K562 (cell line): ENCODE results near the gene GALE. TPM values are rescaled to one million over a fixed set of nuclear protein-coding genes. Genes with fewer than 3 reads are reported as not detected.
A peak's percentile ranks its signal among the peaks of the same experiment; 100 is the strongest.

ENCODE experiments used
- CC2D1A ChIP-seq: fragments of 450-650 bp; IDR thresholded peaks from 2 replicates; pipeline ENCODE4 v1.6.1; 2017; ENCODE audit warnings: mild to moderate bottlenecking
- DPF2 ChIP-seq: fragments of 450-650 bp; IDR thresholded peaks from 2 replicates; pipeline ENCODE4 v1.6.1; 2016
- E2F1 ChIP-seq: sonication (generic); formaldehyde crosslinking; IDR thresholded peaks from 2 replicates; pipeline ENCODE4 v1.8.1; 2023; ENCODE audit warnings: mild to moderate bottlenecking, missing genetic modification reagents, moderate library complexity
- ELF2 ChIP-seq: fragments of 250-450 bp; sonication (Bioruptor Pico); IDR thresholded peaks from 2 replicates; pipeline ENCODE4 v1.5.0; 2021; ENCODE audit warnings: mild to moderate bottlenecking
- HMGXB4 ChIP-seq: sonication (generic); formaldehyde crosslinking; IDR thresholded peaks from 2 replicates; pipeline ENCODE4 v1.8.1; 2023; ENCODE audit warnings: mild to moderate bottlenecking, missing genetic modification reagents
- ID3 ChIP-seq, 2 experiments: fragments of 250-450 bp in 1 of 2; fragments of 450-650 bp in 1 of 2; sonication (Bioruptor Pico) in 1 of 2; IDR thresholded peaks; 2 replicates each; pipeline versions ENCODE4 v1.6.1 to v1.8.0; 2016 to 2021; ENCODE audit warnings: mild to moderate bottlenecking in 2 of 2, moderate library complexity in 2 of 2, missing compliant biosample characterization in 1 of 2, missing genetic modification characterization in 1 of 2
- MAFF ChIP-seq: IDR thresholded peaks from 2 replicates; pipeline ENCODE4 v1.6.1; 2012; ENCODE audit warnings: low read length, improper control_type of control experiment
- MBD2 ChIP-seq: sonication (generic); IDR thresholded peaks from 2 replicates; pipeline ENCODE4 v1.6.1; 2016; ENCODE audit warnings: low read depth, borderline replicate concordance
- NFIC ChIP-seq: fragments of 450-650 bp; IDR thresholded peaks from 2 replicates; pipeline ENCODE4 v1.6.1; 2017; ENCODE audit warnings: mild to moderate bottlenecking, inconsistent platforms
- NKRF ChIP-seq: fragments of 450-650 bp; IDR thresholded peaks from 2 replicates; pipeline ENCODE4 v1.6.1; 2016; ENCODE audit warnings: borderline replicate concordance
- POLR2G ChIP-seq: fragments of 200-400 bp; formaldehyde crosslinking; IDR thresholded peaks from 2 replicates; pipeline ENCODE4 v1.6.1; 2017; ENCODE audit warnings: low read depth, mild to moderate bottlenecking, antibody characterized with exemption, low read length, moderate library complexity
- TCF7 ChIP-seq: sonication (generic); IDR thresholded peaks from 2 replicates; pipeline ENCODE4 v1.6.1; 2016; ENCODE audit warnings: antibody characterized with exemption, borderline replicate concordance
- U2AF2 ChIP-seq: fragments of 200-400 bp; formaldehyde crosslinking; optimal IDR thresholded peaks from 2 replicates; pipeline ENCODE3; 2017; ENCODE audit warnings: low read depth, mild to moderate bottlenecking, low read length
- XRCC4 ChIP-seq: IDR thresholded peaks from one replicate; pipeline ENCODE4 v1.6.1; 2011; ENCODE audit not compliant: insufficient read depth, insufficient read length; ENCODE audit errors: extremely low read depth
- YY1 ChIP-seq, 3 experiments: IDR thresholded peaks; 2 replicates each; pipeline ENCODE4 v1.6.1; 2011; ENCODE audit warnings: low read length in 2 of 3, mild to moderate bottlenecking in 2 of 3, moderate library complexity in 2 of 3, borderline replicate concordance in 1 of 3, control low read depth in 1 of 3, low read depth in 1 of 3; ENCODE audit not compliant: insufficient read depth in 3 of 3, insufficient replicate concordance in 2 of 3, control insufficient read depth in 1 of 3, insufficient read length in 1 of 3; ENCODE audit errors: extremely low read depth in 1 of 3
- ZC3H11A ChIP-seq: IDR thresholded peaks from 2 replicates; pipeline ENCODE4 v1.6.1; 2012; ENCODE audit warnings: low read depth, low read length, improper control_type of control experiment
- ZC3H8 ChIP-seq: fragments of 450-650 bp; IDR thresholded peaks from 2 replicates; pipeline ENCODE4 v1.6.1; 2017
- ZFP30 ChIP-seq: fragments of 250-450 bp; sonication (Bioruptor Pico); IDR thresholded peaks from 2 replicates; pipeline ENCODE4 v1.8.0; 2022; ENCODE audit warnings: moderate library complexity, mild to moderate bottlenecking, inconsistent platforms, borderline replicate concordance
- ZFP91 ChIP-seq: sonication (generic); formaldehyde crosslinking; IDR thresholded peaks from 2 replicates; pipeline ENCODE4 v1.8.0; 2022; ENCODE audit warnings: mild to moderate bottlenecking, missing genetic modification reagents
- ZNF280B ChIP-seq: fragments of 250-450 bp; sonication (Bioruptor Pico); IDR thresholded peaks from 2 replicates; pipeline ENCODE4 v1.5.1; 2021; ENCODE audit warnings: mild to moderate bottlenecking
- ZNF316 ChIP-seq: fragments of 450-650 bp; IDR thresholded peaks from 2 replicates; pipeline ENCODE4 v1.6.1; 2016
- polyA plus RNA-seq, 8 experiments: library from polyadenylated mRNA; depleted of rRNA in 4 of 8; stranded (reverse) in 5 of 8; unstranded in 3 of 8; fragments of >200 nt; fragmentation: Nextera tagmentation in 2 of 8; fragmentation: Illumina TruSeq in 1 of 8; extraction: Ambion mirVana in 2 of 8; extraction: Trizol in 1 of 8; gene quantifications; 2 replicates each; pipeline versions ENCODE4 v1.2.1 to v1.2.3, GENCODE V29; 2011 to 2014; ENCODE audit warnings: inconsistent platforms in 1 of 8, missing spikeins in 1 of 8
- total RNA-seq, 7 experiments: library from RNA; depleted of rRNA in 6 of 7; stranded (reverse); fragments of >200 nt in 6 of 7; fragmentation: Illumina TruSeq in 2 of 7; extraction: Trizol in 2 of 7; gene quantifications; 2 replicates each; pipeline versions ENCODE4 v1.2.1 to v1.2.3, GENCODE V29; 2011 to 2021; ENCODE audit warnings: low replicate concordance in 1 of 7

The GALE gene
- total and polyA plus RNA-seq, 9 of the 15 experiments (the other 6 are each of a cell fraction or from before 2014, with no cell fraction given), result 8.4 to 139 (median 88.3) TPM

GRCh38 chr1:23807453-23807852 lies 6.9 kb upstream of the GALE start (continued):
- TF ChIP-seq YY1 (IDR thresholded peaks at IDR 0.05; ENCODE audit: borderline replicate concordance in 1 of 3, control insufficient read depth in 1 of 3, extremely low read depth in 1 of 3, insufficient read depth in 3 of 3, insufficient read length in 1 of 3, insufficient replicate concordance in 2 of 3, low read depth in 1 of 3, low read length in 2 of 3) (no peak), NFIC (peak; percentile 90), ZFP91 (CRISPR knock-in tag) (no peak), TCF7 (no peak), ZC3H11A (no peak), CC2D1A (no peak), ZNF280B (CRISPR knock-in tag) (no peak), ZC3H8 (no peak), ZNF316 (peak; percentile 97), POLR2G (no peak), HMGXB4 (CRISPR knock-in tag) (no peak), ID3 (CRISPR knock-in tag; IDR thresholded peaks at IDR 0.05) (no peak), ID3 (tag; IDR thresholded peaks at IDR 0.05) (no peak), U2AF2 (no peak), DPF2 (no peak), ZFP30 (CRISPR knock-in tag) (no peak), NKRF (no peak), ELF2 (no peak), E2F1 (CRISPR knock-in tag) (no peak), MAFF (peak; percentile 76; the same call in 1 of the 2 replicates), MBD2 (no peak), XRCC4 (no peak)
